Smooth muscle cell (in vitro differentiated cells): ENCODE results near the gene LAPTM5. TPM values are rescaled to one million over a fixed set of nuclear protein-coding genes. Genes with fewer than 3 reads are reported as not detected.

Experiments
- DNase-seq: peaks from one replicate; lab custom pipeline; 2025; ENCODE audit not compliant: unreplicated experiment; lab: John Stamatoyannopoulos, UW
- H2AFZ ChIP-seq: fragments of 200-600 bp; sonication (generic); 2 replicates; pipeline ENCODE4 v1.6.0; 2016; ENCODE audit warnings: antibody characterized with exemption, low read depth, mild to moderate bottlenecking
- H3F3A ChIP-seq: fragments of 200-600 bp; sonication (generic); 2 replicates; pipeline ENCODE4 v1.6.0; 2017; ENCODE audit warnings: antibody characterized with exemption, low read depth
- H3K27ac ChIP-seq: fragments of 200-600 bp; sonication (generic); 2 replicates; pipeline ENCODE4 v1.5.1; 2016; ENCODE audit warnings: low read depth, mild to moderate bottlenecking
- H3K27me3 ChIP-seq: fragments of 200-600 bp; sonication (generic); 2 replicates; pipeline ENCODE4 v1.6.1; 2016; ENCODE audit warnings: low read depth, mild to moderate bottlenecking
- H3K36me3 ChIP-seq: fragments of 200-600 bp; sonication (generic); 2 replicates; pipeline ENCODE4 v1.5.1; 2016; ENCODE audit warnings: low read depth
- H3K4me1 ChIP-seq: fragments of 200-600 bp; sonication (generic); 2 replicates; pipeline ENCODE4 v1.5.1; 2016; ENCODE audit warnings: low read depth
- H3K4me2 ChIP-seq: fragments of 200-600 bp; sonication (generic); 2 replicates; pipeline ENCODE4 v1.6.0; 2016; ENCODE audit warnings: mild to moderate bottlenecking
- H3K4me3 ChIP-seq: fragments of 200-600 bp; sonication (generic); 2 replicates; pipeline ENCODE4 v1.5.1; 2016; ENCODE audit warnings: mild to moderate bottlenecking
- H3K79me2 ChIP-seq: fragments of 200-600 bp; sonication (generic); 2 replicates; pipeline ENCODE4 v1.6.0; 2016; ENCODE audit warnings: low read depth, mild to moderate bottlenecking
- H3K9ac ChIP-seq: fragments of 200-600 bp; sonication (generic); 2 replicates; pipeline ENCODE4 v1.6.0; 2016; ENCODE audit warnings: low read depth
- H3K9me3 ChIP-seq: fragments of 200-600 bp; sonication (generic); replicated peaks from 2 replicates; pipeline ENCODE4 v1.5.1; 2016; ENCODE audit warnings: low read depth
- H4K20me1 ChIP-seq: fragments of 200-600 bp; sonication (generic); 2 replicates; pipeline ENCODE4 v1.6.0; 2016; ENCODE audit warnings: low read depth
- CTCF ChIP-seq: fragments of 200-600 bp; sonication (generic); IDR thresholded peaks from 2 replicates; pipeline ENCODE4 v1.5.1; 2017; ENCODE audit warnings: borderline replicate concordance, mild to moderate bottlenecking, antibody characterized with exemption; ENCODE audit not compliant: insufficient read depth, poor library complexity, severe bottlenecking
- WGBS: methylation state at CpG from one replicate; pipeline ENCODE4 v1.1.7; 2016; ENCODE audit warnings: low lambda C conversion rate; 5-methylcytosine and 5-hydroxymethylcytosine counted together
- polyA plus RNA-seq: library from polyadenylated mRNA; unstranded; fragments of >200 nt; fragmentation: Nextera tagmentation; extraction: Ambion mirVana; gene quantifications from 2 replicates; pipeline ENCODE4 v1.2.1, GENCODE V29; 2016
- total RNA-seq: library from RNA; depleted of rRNA; stranded (reverse); fragments of >200 nt; gene quantifications from 2 replicates; pipeline ENCODE4 v1.2.3, GENCODE V29; 2014

Gene LAPTM5
- total and polyA plus RNA-seq, 2 experiments from 2014 or later, result 0.63 to 1.4 TPM

- Histone ChIP-seq H3F3A (no peaks in the 10 kb centered on the region), H4K20me1 (no peaks in the 10 kb centered on the region), H2AFZ (no peak overlapping the region), H3K36me3 (no peaks in the 10 kb centered on the region), H3K4me2 (no peak overlapping the region), H3K27me3 (no peaks in the 10 kb centered on the region), H3K79me2 (no peaks in the 10 kb centered on the region), H3K9me3 (no peaks in the 10 kb centered on the region), H3K4me3 (no peak overlapping the region), H3K4me1 (no peaks in the 10 kb centered on the region), H3K9ac (no peak overlapping the region), H3K27ac (no peak overlapping the region)
- no peak for DNase-seq
- no peak for TF ChIP-seq CTCF
- 94% methylated on average over 14 of the region's 14 CpGs for WGBS
These were observed 20.1 kb downstream of the LAPTM5 start for GRCh38 chr1:30737357-30738039.

GRCh38 chr1:30735668-30736498, 21.7 kb downstream of the LAPTM5 start:
- H3F3A ChIP-seq, result no peaks in the 10 kb centered on the region
- no peak overlapping the region for H3K27ac ChIP-seq
- no peak overlapping the region for H2AFZ ChIP-seq
- DNase-seq, result no peak
- 93% methylated on average over 6 of the region's 6 CpGs for WGBS
- no peaks in the 10 kb centered on the region for H3K9me3 ChIP-seq
- no peaks in the 10 kb centered on the region for H3K27me3 ChIP-seq
- no peak overlapping the region for H3K4me3 ChIP-seq
- no peaks in the 10 kb centered on the region for H4K20me1 ChIP-seq
- H3K4me1 ChIP-seq, result no peaks in the 10 kb centered on the region
- TF ChIP-seq CTCF, result no peak
- H3K79me2 ChIP-seq, result no peaks in the 10 kb centered on the region
- no peaks in the 10 kb centered on the region for H3K36me3 ChIP-seq
- H3K4me2 ChIP-seq, result no peak overlapping the region
- H3K9ac ChIP-seq, result no peak overlapping the region

- 92% methylated on average over 6 of the region's 6 CpGs for WGBS
These were observed 22.4 kb downstream of the LAPTM5 start for GRCh38 chr1:30735124-30735523.

More at GRCh38 chr1:30735124-30735523, 22.4 kb downstream of the LAPTM5 start:
- no peak overlapping the region for H3K4me2 ChIP-seq
- H3K9ac ChIP-seq, result no peak overlapping the region
- no peaks in the 10 kb centered on the region for H3K9me3 ChIP-seq
- no peak overlapping the region for H2AFZ ChIP-seq
- no peak for TF ChIP-seq CTCF
- H3K4me1 ChIP-seq, result no peaks in the 10 kb centered on the region
- no peaks in the 10 kb centered on the region for H3K27me3 ChIP-seq
- no peak overlapping the region for H3K27ac ChIP-seq
- H3K79me2 ChIP-seq, result no peaks in the 10 kb centered on the region
- no peaks in the 10 kb centered on the region for H3F3A ChIP-seq
- no peaks in the 10 kb centered on the region for H4K20me1 ChIP-seq
- DNase-seq, result no peak
- H3K36me3 ChIP-seq, result no peaks in the 10 kb centered on the region
- no peak overlapping the region for H3K4me3 ChIP-seq
